Erythroblast (primary cell): ENCODE data around the gene LARGE1.

Experiments used
- GATA1 ChIP-seq: IDR thresholded peaks from 2 replicates; pipeline ENCODE4 v1.6.1; 2011; ENCODE audit warnings: low read depth, mild to moderate bottlenecking, control low read depth, low read length, moderate library complexity
- POLR2A ChIP-seq: IDR thresholded peaks from 2 replicates; pipeline ENCODE4 v1.6.1; 2011; ENCODE audit warnings: mild to moderate bottlenecking, low read length

GRCh38 chr22:33405194-33405593 is 515.1 kb downstream of the LARGE1 start:
- TF ChIP-seq POLR2A, result no peak
- TF ChIP-seq GATA1, result no peak
